ENCODE data around the gene WDFY4.

The WDFY4 gene

GRCh38 chr10:48722153-48723145 lies 37.8 kb downstream of the WDFY4 start:
- DNase-seq (ENCODE audit: low read depth) = no peak
- no peak for TF ChIP-seq CTCF (conservative IDR thresholded peaks at IDR 0.05; ENCODE audit: control insufficient read depth, insufficient read depth, low read depth, low read length)
- H3K4me3 ChIP-seq (ENCODE audit: control insufficient read depth, low read depth, low read length) = no peak overlapping the region

DNA sequence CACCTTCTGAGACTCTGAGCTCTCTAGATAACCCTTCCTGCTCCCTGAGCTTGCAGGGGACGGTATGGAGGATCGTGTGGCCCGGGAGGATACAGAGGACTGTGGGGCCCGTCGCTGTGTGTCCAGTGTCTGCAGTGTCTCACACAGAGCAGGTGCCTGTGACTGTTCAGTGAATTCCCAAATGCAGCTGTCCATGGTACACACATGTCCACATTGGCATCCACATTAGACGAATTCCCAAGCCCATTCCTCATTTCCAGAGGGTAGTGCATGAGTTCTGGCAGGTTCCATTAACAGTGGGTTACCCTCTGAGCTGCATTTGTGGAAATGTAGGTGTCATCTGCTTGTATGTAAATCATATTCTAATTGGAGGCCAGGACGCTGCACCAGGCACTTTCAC lies 39.5 kb downstream of the WDFY4 start:
- no peak overlapping the region for H3K4me3 ChIP-seq (ENCODE audit: control insufficient read depth, low read depth, low read length)
- TF ChIP-seq CTCF (conservative IDR thresholded peaks at IDR 0.05; ENCODE audit: control insufficient read depth, insufficient read depth, low read depth, low read length) = no peak
- DNase-seq (ENCODE audit: low read depth) = no peak

DNA sequence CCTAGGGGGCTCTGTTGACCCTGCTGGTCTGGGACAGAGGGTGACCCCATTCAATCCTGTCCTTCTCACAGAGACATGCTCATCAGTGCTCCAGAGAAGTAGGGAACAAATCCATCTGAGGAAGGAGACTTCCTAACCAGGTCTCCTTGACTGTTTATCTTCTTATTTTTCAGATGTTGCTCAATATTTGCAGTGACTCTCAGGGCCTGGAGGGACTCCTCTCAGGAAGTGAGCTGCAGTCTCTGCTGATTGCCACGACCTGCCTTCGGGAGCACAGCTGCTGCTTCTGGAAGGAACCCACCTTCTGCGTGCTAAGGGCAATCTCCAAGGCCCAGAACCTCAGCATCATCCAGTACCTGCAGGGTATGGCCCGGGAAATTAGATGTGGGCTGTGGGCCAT lies 41.0 kb downstream of the WDFY4 start:
- DNase-seq (ENCODE audit: low read depth) = no peak
- no peak overlapping the region for H3K4me3 ChIP-seq (ENCODE audit: control insufficient read depth, low read depth, low read length)
- TF ChIP-seq CTCF (conservative IDR thresholded peaks at IDR 0.05; ENCODE audit: control insufficient read depth, insufficient read depth, low read depth, low read length) = no peak

- no peak overlapping the region for H3K4me3 ChIP-seq (ENCODE audit: control insufficient read depth, low read depth, low read length)
- DNase-seq (ENCODE audit: low read depth) = no peak
- TF ChIP-seq CTCF (conservative IDR thresholded peaks at IDR 0.05; ENCODE audit: control insufficient read depth, insufficient read depth, low read depth, low read length) = no peak
Observed at GRCh38 chr10:48727866-48728265, 43.2 kb downstream of the WDFY4 start.

GRCh38 chr10:48729222-48729621 lies 44.5 kb downstream of the WDFY4 start:
- no peak for TF ChIP-seq CTCF (conservative IDR thresholded peaks at IDR 0.05; ENCODE audit: control insufficient read depth, insufficient read depth, low read depth, low read length)
- no peak overlapping the region for H3K4me3 ChIP-seq (ENCODE audit: control insufficient read depth, low read depth, low read length)
- DNase-seq (ENCODE audit: low read depth) = no peak

DNA sequence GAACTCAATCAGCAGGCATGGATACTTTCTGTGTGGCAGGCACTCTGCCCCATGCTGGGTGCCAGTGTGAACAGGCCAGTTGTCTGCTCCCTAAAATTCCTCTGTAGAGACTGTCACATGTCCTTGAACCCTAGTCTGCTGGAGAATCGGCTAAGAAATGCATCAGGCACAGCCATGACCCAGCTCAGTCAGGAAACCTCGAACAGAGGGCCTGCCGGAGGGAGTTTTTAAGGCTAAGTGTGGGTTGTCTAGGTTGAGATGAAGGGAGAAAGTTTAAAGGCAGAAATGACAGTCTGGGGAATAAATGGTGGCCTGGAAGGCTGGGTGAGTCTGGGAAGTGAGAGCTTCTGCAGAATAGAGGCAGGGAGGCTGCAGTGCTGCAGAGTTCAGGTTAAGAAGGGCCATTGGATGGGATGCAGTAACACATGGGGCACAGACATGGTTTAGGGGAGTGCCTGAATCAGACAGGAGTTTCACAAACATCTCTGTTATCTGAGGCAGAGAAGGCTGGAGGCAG lies 45.3 kb downstream of the WDFY4 start:
- H3K4me3 ChIP-seq (ENCODE audit: control insufficient read depth, low read depth, low read length) = no peak overlapping the region
- no peak for DNase-seq (ENCODE audit: low read depth)
- no peak for TF ChIP-seq CTCF (conservative IDR thresholded peaks at IDR 0.05; ENCODE audit: control insufficient read depth, insufficient read depth, low read depth, low read length)

Measured in fibroblast of mammary gland (primary cell).